Left kidney (tissue), 2 donors: ENCODE measurements around the gene MYBBP1A. TPM values are rescaled to one million over a fixed set of nuclear protein-coding genes. Genes with fewer than 3 reads are reported as not detected.

Experiments
- DNase-seq: peaks from one replicate; pipeline ENCODE4 v3.0.0-alpha.2; 2013
- polyA plus RNA-seq: library from polyadenylated mRNA; unstranded; fragments of 120-200 nt; gene quantifications from one replicate; pipeline ENCODE4 v1.2.1, GENCODE V29; 2013; ENCODE audit not compliant: insufficient read length

Gene MYBBP1A
- polyA plus RNA-seq, 1 donor: 38.1 TPM

- no peak for DNase-seq
Observed at GRCh38 chr17:4573669-4574068, 18.5 kb upstream of the MYBBP1A start.

GRCh38 chr17:4573115-4573514, 17.9 kb upstream of the MYBBP1A start:
- no peak for DNase-seq

GRCh38 chr17:4572131-4572530, 16.9 kb upstream of the MYBBP1A start:
- DNase-seq: no peak

DNA sequence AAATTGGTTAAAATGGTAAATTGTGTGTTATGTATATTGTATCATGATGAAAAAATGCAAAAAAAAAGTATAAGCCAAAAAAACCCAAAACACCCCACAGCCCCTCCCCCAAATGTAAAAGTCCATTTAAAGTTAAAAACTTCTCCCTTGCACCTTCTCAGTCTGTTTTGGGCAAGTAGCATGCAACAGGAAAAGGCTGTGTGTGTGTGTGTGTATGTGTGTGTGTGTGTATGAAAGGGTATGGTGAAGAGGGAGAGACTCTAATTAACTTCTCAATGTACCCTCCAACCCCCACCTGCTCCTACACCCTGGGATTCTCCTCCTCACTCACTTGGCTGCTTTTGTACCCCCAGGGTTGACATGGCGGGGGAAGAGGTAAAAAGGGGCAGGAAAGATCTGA, 14.4 kb upstream of the MYBBP1A start:
- no peak for DNase-seq

DNA sequence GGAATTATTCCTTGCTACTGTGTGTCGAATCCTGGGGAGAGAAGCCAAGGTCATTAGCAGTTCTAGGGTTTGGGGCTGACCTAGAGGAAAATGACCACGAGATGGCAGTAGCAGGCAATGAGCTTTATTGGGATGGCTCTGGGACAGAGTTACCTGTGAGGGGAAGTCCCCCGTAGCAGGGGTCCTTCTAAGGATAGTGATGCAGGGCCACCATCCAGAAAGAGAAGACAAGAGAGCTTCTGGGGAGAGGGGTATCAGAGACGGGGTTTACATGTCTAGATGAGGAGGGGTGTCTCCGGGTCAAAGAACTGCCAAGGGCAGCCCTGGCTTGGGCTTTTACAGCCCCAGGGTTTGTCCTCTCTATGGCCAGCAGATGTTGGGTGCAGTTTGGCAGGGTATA, 11.6 kb upstream of the MYBBP1A start:
- peak; percentile 83 for DNase-seq

DNA sequence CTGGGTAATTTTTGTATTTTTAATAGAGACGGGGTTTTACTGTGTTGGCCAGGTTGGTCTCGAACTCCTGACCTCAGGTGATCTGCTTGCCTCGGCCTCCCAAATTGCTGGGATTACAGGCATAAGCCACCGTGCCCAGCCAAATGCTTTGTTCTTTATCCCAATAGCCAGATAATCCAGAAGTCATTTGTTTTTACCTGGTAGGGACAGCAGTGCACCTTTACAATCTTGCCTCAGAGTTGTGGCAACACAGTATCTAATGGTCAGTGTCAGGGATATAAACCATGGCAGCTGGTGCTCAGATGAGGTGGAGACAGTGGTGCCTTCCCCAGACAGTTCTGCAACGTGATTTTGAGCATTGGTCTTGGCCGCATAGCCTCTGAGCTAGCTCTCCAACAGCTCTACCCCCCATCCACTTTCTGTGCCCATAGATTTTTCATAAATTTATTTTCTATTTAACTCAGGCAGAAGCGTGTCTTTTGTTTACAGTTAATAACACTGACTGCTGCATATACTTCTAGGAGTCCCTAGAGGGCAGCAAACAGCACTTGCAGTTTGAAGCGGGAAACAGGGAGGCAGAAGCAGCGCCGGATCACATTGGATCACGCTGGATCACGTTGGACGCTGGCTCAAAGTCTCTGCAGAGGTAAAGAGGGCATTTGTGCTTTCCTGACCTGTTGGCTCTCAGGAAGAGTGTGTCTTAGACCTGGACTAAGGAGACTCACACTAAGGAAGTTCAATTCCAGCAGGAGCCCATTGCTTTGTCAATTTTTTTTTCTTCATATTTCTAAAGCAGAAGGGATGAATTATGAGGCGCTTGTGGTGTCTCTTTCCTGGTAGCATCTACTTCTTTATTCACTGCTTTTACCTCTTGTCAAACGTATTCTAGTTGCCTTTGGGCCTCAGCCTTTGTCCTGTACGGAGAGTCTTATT, 10.3 kb upstream of the MYBBP1A start:
- peak; percentile 73 for DNase-seq

GRCh38 chr17:4562015-4562969, 7.1 kb upstream of the MYBBP1A start:
- DNase-seq: no peak

DNA sequence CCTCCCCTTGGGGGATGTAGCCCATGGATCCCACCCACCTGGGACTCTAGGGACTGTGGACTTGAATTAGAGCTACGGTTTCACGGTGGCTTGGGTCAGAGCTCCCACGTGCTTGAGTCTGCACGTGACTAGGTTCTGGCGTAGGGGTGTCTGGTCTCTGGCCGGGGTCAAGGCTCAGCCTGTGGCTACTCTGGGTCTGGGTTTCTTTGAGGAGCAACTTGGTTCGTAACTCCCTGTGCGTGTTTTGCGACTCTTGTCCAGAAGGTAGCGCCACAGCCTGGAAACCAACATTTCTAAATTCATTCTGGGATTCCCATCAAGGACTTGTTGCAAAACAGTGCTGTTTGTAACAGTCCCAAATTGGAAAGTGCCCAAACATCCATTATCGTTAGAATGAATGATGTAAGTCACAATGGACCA, 5.7 kb upstream of the MYBBP1A start:
- DNase-seq: no peak

DNA sequence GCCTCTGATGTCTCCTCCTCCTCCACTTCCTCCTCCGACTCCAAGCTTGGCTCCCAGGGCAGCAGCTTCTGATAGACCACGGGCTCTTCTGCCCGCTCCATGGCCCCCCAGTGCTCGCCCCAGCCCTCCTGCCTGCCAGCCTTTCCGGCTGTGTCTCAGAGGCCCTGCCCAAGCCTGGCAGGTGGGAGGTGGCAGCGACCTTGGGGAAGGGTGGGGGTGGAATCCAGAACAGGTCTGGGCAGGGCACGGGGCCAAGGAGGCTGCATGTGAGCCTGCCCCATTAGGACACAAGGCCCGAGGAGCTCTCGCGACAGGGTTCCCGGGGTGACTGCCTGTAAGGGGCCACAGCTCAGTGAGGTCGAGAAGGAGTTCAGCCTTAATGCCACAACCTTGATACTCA, 5.2 kb upstream of the MYBBP1A start, which contains the start of gene GGT6:
GGT6 (minus strand) TSS at position 157 of the 400 bp plus-strand sequence; CDS start at position 101, 56 bp downstream.
- DNase-seq: no peak

GRCh38 chr17:4559966-4560365, 4.8 kb upstream of the MYBBP1A start:
- no peak for DNase-seq

- DNase-seq: no peak
Observed at GRCh38 chr17:4559139-4559791, 4.1 kb upstream of the MYBBP1A start.

- DNase-seq: no peak
Observed at GRCh38 chr17:4558347-4558971, 3.3 kb upstream of the MYBBP1A start.

DNA sequence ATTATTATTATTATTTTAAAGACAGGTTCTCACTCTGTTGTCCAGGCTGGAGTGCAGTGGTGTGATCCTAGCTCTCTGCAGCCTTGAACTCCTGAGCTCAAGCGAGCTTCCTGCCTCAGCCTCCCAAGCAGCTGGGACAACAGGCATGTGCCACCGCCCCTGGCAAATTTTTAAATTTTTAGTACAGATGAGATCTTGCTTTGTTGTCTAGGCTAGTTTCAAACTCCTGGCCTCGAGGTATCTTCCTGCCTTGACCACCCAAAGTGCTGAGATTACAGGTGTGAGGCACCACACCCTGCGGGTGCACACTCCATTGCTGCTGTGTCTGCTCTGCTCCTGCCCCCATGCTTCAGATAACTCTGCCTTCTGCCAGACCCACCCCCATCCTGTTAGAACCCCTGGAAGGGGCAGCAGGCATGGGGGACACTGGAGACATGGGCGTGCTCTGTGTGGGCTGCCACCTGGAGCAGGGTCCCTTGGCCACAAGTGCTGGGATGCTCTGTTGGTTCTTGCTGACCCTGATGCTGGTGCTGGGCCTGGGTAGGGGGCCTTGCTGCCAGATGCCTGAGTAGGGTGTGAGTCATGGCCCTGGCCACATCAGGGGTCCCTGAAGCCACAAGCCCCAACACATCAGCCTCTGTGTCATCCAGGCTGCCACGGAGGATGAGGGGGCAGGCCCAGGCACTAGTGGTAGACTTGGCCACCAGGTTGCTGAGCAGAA, 2.6 kb upstream of the MYBBP1A start:
- DNase-seq: no peak

GRCh38 chr17:4556996-4557395, 1.8 kb upstream of the MYBBP1A start:
- no peak for DNase-seq

DNA sequence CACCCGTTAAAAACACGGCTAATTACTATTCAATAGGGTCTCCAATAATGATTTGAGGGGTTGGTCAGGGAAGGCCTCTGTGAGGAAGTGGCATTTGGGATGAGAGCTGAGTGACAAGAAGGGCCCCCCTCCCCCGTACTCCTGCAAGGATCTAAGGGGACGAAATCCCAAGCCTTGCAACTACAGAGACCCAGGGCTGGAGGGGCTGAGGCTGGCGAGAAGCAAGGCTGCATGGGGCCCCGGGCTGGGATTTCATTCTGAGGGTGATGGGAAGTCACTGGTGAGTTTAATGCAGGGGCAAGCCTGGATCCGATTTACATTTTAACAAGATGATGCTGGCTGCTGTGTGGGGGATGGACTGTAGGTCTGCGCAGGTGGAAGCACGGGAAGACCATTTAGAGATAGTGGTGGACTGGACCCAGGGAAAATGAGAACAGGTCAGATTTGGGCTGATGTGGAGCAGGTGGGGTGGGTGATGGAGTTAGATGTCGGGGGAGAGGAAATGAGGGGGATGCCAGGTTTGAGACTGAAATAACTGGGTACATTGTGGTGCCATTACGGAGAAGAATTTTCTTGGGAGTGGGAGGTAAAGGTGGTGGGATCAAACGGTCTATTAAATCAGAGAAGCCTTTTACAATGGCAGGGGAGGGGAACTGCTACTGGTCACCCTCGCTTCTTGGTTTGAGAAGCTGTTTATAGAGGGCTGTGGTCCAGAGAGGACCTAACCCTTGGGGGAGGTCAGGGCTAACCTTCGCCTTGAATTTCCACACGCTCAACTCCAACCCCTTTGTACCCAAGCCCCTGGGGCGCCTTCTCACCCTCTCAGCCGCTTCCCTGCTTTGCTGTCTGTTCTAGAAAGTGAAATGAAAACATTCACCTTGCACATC, 932 bp upstream of the MYBBP1A start:
- no peak for DNase-seq

- no peak for DNase-seq
Observed at GRCh38 chr17:4554441-4554996, 665 bp downstream of the MYBBP1A start.

DNA sequence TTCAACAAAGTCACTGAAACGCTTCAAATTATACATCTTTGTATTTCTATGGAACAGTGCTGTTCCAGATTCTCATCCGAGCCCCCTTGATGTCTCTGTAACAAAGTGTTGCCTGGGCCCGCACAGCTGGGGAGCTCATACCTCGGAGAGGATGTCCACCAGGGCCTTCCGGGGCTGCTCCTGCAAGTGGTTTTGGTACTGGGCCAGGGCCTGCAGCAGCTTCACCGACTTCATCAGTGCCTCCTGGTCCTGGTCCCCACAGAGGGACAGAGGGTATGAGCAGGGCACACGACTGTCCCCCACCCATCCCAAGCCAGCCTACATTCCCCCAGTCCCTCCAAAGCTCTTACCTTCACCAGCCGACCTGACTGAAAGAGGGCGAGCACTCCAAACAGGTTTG, 1.5 kb downstream of the MYBBP1A start:
- DNase-seq: no peak

DNA sequence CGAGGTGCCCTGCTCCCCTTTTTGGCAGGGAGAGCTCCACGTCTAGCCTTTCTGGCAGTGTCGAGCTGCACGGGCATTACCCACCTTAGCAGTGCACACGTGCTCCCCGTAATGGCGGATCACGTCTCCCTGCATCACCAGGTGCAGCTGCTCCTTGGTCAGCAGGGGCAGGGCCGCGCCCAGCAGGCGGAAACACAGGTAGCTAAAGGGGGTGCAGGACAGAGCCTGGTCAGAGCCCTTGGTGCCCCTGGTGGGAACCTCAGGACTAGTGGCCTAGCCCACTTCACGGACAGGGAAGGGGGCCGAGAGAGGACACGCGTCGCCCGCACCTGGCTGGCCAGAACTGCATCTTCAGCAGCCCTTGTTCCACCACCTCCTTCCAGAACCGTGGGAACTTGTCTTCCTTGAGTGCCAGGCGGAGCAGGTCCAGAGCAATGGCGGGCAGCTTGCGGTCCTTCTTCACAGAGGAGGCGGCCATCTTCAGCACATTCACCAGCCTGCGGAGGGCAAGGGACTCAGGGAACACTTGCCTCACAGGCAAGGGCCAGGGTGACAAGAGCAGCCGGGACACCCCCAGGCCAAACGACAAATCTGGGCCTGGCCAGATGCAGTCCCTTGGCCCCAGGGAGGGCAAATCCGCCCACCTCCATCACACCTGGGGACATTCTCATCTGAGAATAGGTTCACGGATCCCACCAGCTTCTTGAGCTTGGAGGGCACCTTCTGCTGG, 3.2 kb downstream of the MYBBP1A start:
- DNase-seq: no peak

GRCh38 chr17:4551141-4551540, 4.0 kb downstream of the MYBBP1A start:
- no peak for DNase-seq
